HUES6 (cell line): Measurements from ENCODE around the gene UBR3.
"Not testable (repeated sequence)": the region's sequence is repeated elsewhere in the genome, so short reads cannot be mapped to it uniquely, and the experiment has no call there.

Experiments
- H3K27ac ChIP-seq: 2 replicates; pipeline ENCODE4 v1.7.0; 2013; ENCODE audit warnings: low read depth, mild to moderate bottlenecking, low read length, inconsistent platforms
- H3K27me3 ChIP-seq: 2 replicates; pipeline ENCODE4 v1.6.1; 2013; ENCODE audit warnings: low read length; ENCODE audit not compliant: control insufficient read depth, insufficient read depth
- H3K36me3 ChIP-seq: 2 replicates; pipeline ENCODE4 v1.6.1; 2013; ENCODE audit warnings: low read length; ENCODE audit not compliant: control insufficient read depth, insufficient read depth
- H3K4me1 ChIP-seq: 2 replicates; pipeline ENCODE4 v1.6.1; 2013; ENCODE audit warnings: low read length; ENCODE audit not compliant: control insufficient read depth, insufficient read depth
- H3K4me3 ChIP-seq: 2 replicates; pipeline ENCODE4 v1.5.1; 2013; ENCODE audit warnings: low read depth, low read length
- H3K9ac ChIP-seq: one replicate; pipeline ENCODE4 v1.6.1; 2013; ENCODE audit warnings: mild to moderate bottlenecking, low read length
- H3K9me3 ChIP-seq: 2 replicates; pipeline ENCODE4 v1.6.1; 2013; ENCODE audit warnings: low read depth, low read length; ENCODE audit not compliant: control insufficient read depth, insufficient read depth

The UBR3 gene

DNA sequence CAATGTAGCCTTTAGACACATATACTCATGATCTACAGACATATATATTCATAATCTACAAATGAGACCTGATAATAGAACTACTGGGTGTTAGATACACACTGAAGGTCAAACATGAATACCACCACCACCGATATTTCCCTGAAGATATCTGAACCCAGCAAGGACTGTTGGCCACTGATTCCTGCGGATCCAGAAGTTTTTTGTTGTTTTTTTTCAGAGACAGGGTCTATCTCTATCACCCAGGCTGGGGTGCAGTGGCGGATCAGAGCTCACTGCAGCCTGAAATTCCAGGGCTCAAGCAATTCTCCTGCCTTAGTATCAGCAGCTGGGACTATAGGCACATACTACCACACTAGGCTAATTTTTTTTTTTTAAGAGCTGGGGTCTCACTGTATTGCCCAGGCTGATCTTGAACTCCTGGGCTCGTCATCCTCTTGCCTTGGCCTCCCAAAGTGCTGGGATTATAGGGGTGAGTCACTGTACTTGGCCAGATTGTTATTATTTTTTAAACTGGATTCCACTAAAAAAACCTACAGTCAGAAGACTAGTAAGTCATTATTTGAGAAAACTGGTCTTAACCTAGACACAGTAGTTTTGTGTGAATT, 4.4 kb upstream of the UBR3 start:
- Histone ChIP-seq H3K4me3 (0 out of 2 replicates have a peak overlapping the region, but pooled peaks have one; percentile 21), H3K9ac (no peak overlapping the region), H3K9me3 (no peaks in the 10 kb centered on the region), H3K27me3 (no peaks in the 10 kb centered on the region), H3K4me1 (peaks cover 5% of the 10 kb centered on the region; the same call in 1 of the 2 replicates), H3K36me3 (peaks cover 45% of the 10 kb centered on the region), H3K27ac (no peak overlapping the region)

DNA sequence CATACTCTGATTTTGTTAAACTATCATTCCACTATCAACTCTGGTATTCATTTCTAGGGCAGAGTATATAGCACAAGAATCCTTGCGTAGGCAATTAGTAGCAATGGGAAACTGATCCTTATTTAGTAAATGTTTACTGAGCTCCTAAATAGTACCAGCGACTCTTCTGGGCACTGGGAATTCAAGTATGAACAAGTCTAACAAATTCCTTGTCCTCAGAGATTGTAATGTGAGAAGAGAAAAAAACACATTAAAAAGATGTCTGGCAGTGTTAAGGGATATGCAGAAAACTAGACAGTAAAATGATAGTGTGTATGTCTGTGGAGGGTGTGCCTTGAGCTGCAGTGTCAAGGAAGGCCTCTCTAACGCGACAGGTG, 3.3 kb upstream of the UBR3 start:
- no peak overlapping the region for H3K27ac ChIP-seq
- H3K36me3 ChIP-seq = peaks cover 34% of the 10 kb centered on the region
- H3K27me3 ChIP-seq = no peaks in the 10 kb centered on the region
- peak overlapping the region; percentile 87 for H3K4me3 ChIP-seq
- H3K4me1 ChIP-seq = peaks cover 11% of the 10 kb centered on the region
- H3K9me3 ChIP-seq = no peaks in the 10 kb centered on the region
- peak overlapping the region; percentile 84 for H3K9ac ChIP-seq

DNA sequence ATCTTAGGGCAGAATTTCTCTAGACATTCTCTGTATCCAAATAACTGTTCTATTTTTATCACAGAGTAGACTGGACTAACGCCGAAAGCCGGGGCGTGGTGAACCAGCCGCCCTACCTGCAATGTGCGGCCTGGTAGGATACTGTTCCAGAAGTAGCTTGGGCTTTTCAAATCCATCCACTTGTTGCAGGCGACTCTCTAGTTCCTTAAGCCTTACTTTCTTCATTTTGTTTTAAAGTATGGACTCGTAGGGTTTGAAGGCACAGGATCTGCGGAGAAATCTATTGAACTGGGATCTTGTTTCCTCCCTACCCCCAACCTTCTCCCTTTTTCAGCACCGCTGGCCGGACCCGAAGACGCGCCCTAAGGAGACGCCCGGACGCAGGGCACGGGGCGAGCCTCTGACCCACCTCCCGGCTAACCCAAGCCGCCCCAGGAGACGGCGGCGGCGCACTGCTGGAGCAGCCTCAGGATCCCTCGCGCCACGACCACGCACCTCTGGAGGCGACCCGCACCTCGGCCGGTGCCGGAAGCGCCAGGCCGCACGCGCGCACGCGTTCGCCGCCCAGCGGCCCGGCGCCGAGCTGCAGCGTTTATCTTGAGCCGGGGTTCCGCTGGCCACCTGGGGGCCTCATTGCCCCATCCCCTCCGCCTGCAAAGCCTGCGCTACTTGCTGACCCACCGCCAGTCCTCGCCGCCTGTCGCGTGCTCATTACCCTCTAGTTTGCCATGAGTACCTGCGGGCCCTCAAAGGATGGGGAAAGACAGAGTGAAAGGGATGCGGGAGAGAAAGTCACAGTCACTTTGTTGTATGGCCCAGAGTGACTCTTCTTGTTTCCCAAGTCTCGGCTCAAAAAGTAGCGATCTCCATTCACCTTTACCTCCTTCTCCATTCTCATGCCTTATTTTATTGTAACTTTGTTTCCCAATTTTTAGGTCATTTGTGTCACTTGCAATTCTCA, 2.6 kb upstream of the UBR3 start, which contains the start of gene METTL5:
TSS of gene METTL5 (minus strand) at position 533 of the 961 bp plus-strand sequence. CDS start at position 225, 308 bp downstream.
- Histone ChIP-seq H3K4me3 (peak within 1 kb of the TSS; percentile 87), H3K36me3 (peaks cover 28% of the 10 kb centered on the region), H3K9ac (peak within 1 kb of the TSS; percentile 84), H3K27ac (peak within 1 kb of the TSS; percentile 59), H3K27me3 (no peaks in the 10 kb centered on the region), H3K9me3 (no peaks in the 10 kb centered on the region), H3K4me1 (peaks cover 11% of the 10 kb centered on the region)

DNA sequence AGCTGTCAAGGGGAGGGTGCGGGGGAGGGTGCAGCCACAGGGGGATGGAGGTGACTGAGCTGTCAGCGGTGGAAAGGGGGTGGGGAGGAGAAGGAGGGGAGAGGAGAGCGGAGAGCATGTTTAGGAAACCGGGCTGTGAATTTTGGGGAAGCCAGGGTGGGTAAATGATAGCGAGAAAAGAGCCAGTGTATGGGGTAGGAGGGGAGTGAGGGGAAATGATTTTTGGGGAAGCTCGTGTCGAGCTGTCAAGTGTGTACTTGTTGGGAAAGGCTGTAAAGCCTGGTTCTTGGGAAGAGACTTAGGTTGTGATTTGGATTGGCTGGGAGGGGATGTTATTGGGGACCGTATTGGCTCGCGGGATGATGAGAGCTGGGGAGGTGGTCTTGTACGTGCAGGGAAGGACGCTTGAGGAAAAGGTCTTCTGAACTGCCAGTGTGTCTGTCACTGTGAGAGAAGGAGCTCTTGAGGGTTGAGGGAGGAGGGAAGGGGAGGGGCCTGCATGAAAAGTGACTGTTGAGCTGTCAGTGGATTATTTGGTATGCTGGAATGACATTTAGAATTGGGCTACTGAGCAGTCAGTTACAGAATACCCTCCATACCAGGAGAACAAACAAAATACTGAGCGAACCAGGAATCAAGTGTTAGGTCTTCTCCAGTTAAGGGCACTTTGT, 1.0 kb downstream of the UBR3 start:
- peak overlapping the region; percentile 85 for H3K9ac ChIP-seq

DNA sequence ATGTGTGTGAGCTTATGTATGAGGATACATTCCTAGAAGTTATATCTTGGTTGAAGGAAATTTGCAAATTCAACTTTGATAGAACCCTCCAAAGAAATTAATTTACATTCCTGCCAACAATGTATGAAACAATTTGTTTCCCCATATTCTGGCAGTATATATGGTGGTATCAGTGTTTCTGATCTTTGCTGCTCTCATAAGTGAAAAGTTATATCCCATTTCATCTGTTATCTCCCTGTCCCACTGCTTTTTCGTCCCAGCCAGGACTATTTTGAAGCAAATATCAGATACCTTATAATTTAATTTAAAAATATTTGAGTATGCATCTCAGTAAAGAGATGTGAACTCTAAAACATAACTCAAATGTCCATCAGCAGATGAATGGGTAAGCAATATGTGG, 7.1 kb downstream of the UBR3 start:
- Histone ChIP-seq H3K9me3 (no peaks in the 10 kb centered on the region), H3K4me3 (no peak overlapping the region), H3K36me3 (peaks cover 3% of the 10 kb centered on the region; the same call in 1 of the 2 replicates), H3K9ac (no peak overlapping the region), H3K27me3 (no peaks in the 10 kb centered on the region), H3K4me1 (no peaks in the 10 kb centered on the region), H3K27ac (no peak overlapping the region)

More for the DNA sequence above, 1.0 kb downstream of the UBR3 start:
- Histone ChIP-seq H3K27ac (no peak overlapping the region), H3K27me3 (no peaks in the 10 kb centered on the region), H3K4me1 (peaks cover 7% of the 10 kb centered on the region), H3K4me3 (peak overlapping the region; percentile 95), H3K36me3 (peaks cover under 1% of the 10 kb centered on the region; the same call in 1 of the 2 replicates), H3K9me3 (no peaks in the 10 kb centered on the region)

DNA sequence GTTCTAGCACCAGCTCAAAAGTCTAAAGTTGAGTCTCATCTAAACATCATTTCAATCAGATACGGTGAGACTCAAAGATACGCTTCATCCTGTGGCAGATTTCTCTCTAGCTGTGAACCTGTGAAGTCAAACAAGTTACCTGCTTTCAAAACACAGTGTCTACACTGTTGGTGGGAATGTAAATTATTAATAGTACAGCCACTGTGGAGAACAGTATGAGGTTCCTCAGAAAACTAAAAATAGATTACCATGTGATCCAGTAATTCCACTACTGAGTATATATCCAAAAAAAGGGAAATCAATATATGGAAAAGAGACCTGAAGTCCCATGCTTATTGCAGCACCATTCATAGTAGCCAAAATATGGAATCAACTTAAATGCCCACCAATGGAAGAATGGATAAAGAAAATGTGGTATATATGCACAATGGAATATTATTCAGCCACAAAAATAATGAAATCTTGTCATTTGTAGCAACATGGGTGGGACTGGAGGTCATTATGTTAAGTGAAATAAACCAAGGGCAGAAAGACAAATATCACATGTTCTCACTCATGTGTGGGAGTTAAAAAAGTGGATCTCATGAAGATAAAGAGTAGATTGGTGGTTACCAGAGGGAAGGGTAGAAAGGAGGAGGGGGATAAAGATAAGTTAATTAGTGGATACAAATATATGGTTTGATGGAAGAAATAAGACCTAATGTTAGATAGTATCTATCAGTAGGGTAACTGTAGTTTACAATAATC, 11.7 kb downstream of the UBR3 start:
- Histone ChIP-seq H3K9ac (no peak overlapping the region), H3K4me3 (no peak overlapping the region), H3K4me1 (peaks cover 10% of the 10 kb centered on the region; the same call in 1 of the 2 replicates), H3K27ac (no peak overlapping the region), H3K36me3 (peaks cover 5% of the 10 kb centered on the region; the same call in 1 of the 2 replicates), H3K9me3 (no peaks in the 10 kb centered on the region), H3K27me3 (no peaks in the 10 kb centered on the region)

DNA sequence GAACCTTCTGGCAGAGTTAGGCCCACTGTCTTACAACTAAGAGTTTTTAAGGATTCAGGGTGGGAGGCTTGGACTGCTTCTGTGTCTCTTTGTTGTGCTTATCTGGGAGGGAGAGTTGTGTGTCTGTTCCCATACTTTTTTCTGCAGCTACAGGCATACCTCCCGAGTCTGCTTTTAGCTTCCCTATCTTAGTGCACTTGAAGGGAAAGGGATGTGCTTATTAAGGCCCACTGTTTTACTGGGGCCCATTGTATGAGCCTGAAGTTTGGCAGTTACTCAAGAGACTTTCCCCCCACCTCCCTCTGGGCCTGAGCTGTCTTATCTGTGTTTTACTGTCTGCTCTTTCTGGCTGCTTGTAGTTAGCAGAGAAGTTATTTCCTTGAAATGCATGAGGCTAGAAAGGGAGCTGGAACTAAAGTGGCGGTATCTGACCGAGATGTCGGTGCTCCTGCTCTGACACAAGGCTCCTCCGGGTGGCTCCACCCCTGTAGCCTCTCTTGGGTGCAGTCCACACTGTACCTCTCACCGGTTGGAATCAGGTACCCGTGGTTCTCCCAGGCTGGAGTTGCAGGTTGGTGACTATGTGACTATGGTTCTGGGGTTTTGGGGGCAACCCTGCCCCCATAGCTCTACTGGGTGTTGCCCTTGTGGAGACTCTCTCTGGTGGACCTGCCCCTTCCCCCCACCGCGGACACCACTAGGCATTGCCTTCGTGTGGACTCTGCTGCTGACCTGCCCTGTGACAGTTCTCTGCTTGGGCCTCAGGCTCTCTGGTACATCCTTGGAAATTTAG, 12.9 kb downstream of the UBR3 start:
- Histone ChIP-seq H3K9ac (no peak overlapping the region), H3K27me3 (no peaks in the 10 kb centered on the region), H3K4me1 (peaks cover 10% of the 10 kb centered on the region; the same call in 1 of the 2 replicates), H3K36me3 (peaks cover 5% of the 10 kb centered on the region; the same call in 1 of the 2 replicates), H3K4me3 (no peak overlapping the region), H3K27ac (no peak overlapping the region), H3K9me3 (no peaks in the 10 kb centered on the region)

DNA sequence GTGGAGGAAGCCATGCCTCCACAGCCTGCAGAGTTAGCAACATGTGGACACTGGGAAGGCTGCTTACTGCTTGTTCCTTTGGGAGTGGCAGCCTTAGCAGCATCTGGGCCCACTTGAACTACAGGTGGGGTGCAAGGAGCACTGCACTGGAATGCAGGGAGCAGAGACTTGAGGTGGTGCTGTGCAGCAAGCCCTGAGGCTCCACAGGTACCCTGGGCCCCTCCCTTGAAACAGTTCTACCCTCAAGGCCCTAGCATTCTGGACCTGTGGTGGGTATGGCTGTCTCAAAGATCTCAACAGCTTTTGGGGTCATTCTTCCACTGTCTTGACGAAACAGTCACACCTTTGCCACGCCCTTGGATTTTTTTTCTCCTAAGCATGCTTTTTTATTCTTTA, 13.5 kb downstream of the UBR3 start:
- Histone ChIP-seq H3K9ac (no peak overlapping the region), H3K4me3 (no peak overlapping the region), H3K36me3 (peaks cover 5% of the 10 kb centered on the region; the same call in 1 of the 2 replicates), H3K27me3 (no peaks in the 10 kb centered on the region), H3K9me3 (no peaks in the 10 kb centered on the region), H3K4me1 (peaks cover 10% of the 10 kb centered on the region; the same call in 1 of the 2 replicates), H3K27ac (no peak overlapping the region)

DNA sequence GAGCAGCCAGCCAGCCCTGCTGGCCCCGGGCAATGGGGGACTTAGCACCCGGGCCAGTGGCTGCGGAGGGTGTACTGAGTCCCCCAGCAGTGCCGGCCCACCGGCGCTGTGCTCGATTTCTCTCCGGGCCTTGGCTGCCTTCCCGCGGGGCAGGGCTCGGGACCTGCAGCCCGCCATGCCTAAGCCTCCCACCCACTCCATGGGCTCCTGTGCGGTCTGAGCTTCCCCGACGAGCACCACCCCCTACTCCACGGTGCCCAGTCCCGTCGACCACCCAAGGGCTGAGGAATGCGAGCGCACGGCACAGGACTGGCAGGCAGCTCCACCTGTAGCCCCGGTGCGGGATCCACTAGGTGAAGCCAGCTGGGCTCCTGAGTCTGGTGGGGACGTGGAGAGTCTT, 14.4 kb downstream of the UBR3 start:
- H3K9ac ChIP-seq, H3K4me1 ChIP-seq, H3K9me3 ChIP-seq, H3K36me3 ChIP-seq, H3K27ac ChIP-seq, H3K27me3 ChIP-seq, H3K4me3 ChIP-seq: not testable (repeated sequence)

DNA sequence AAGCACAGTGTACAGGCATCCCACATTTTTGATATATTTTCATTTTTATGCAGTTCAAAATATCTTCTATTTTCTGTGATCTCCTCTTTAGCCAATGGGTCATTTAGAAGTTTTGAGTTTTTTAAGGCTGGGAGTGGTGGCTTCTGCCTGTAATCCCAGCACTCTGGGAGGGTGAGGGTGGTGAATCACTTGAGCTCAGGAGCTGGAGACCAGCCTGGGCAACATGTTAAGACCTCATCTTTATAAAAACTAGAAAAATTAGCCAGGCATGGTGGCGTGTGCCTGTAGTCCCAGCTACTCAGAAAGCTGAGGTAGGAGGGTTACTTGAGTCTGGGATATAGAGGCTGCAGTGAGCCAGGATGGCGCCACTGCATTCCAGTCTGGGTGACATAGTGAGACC, 17.8 kb downstream of the UBR3 start:
- peaks cover 3% of the 10 kb centered on the region; the same call in 1 of the 2 replicates for H3K9me3 ChIP-seq
- peaks cover 8% of the 10 kb centered on the region; the same call in 1 of the 2 replicates for H3K4me1 ChIP-seq
- H3K9ac ChIP-seq = no peak overlapping the region
- H3K36me3 ChIP-seq = peaks cover 3% of the 10 kb centered on the region; the same call in 1 of the 2 replicates
- H3K4me3 ChIP-seq = no peak overlapping the region
- no peak overlapping the region for H3K27ac ChIP-seq
- no peaks in the 10 kb centered on the region for H3K27me3 ChIP-seq
